Lung (tissue), 12 donors: ENCODE data around the gene EFNA2. TPM values are rescaled to one million over a fixed set of nuclear protein-coding genes. Genes with fewer than 3 reads are reported as not detected.

ENCODE experiments used
- ATAC-seq: fragments of 200-7000 bp; cut with Tn5 transposase; one replicate; pipeline ENCODE4 v1.9.1; 2020; ENCODE audit warnings: moderate number of reproducible peaks; ENCODE audit not compliant: insufficient read depth, low FRiP score
- DNase-seq, 3 donors: peaks; one replicate each; pipeline ENCODE4 v3.0.0-alpha.2; 2013 to 2017
- H3K27ac ChIP-seq, 2 donors: one replicate each; pipeline ENCODE4 v1.5.1; 2013; ENCODE audit warnings: mild to moderate bottlenecking in 2 of 2, moderate library complexity in 2 of 2, control low read depth in 1 of 2, inconsistent platforms in 1 of 2, low read depth in 1 of 2, low read length in 1 of 2
- H3K27me3 ChIP-seq, 3 donors: one replicate each; pipeline ENCODE4 v1.5.1; 2013; ENCODE audit warnings: low read length in 2 of 3; ENCODE audit not compliant: control insufficient read depth in 3 of 3, insufficient read depth in 3 of 3
- H3K36me3 ChIP-seq, 4 donors: one replicate each; pipeline ENCODE4 v1.5.1; 2013; ENCODE audit warnings: low read length in 4 of 4, mild to moderate bottlenecking in 1 of 4, moderate library complexity in 1 of 4; ENCODE audit not compliant: control insufficient read depth in 4 of 4, insufficient read depth in 4 of 4
- H3K4me1 ChIP-seq, 5 donors: one replicate each; pipeline ENCODE4 v1.5.1; 2013; ENCODE audit warnings: low read length in 5 of 5, mild to moderate bottlenecking in 2 of 5, moderate library complexity in 1 of 5; ENCODE audit not compliant: control insufficient read depth in 5 of 5, insufficient read depth in 5 of 5
- H3K4me3 ChIP-seq: one replicate; pipeline ENCODE4 v1.5.1; 2013; ENCODE audit warnings: mild to moderate bottlenecking, control low read depth, moderate library complexity
- H3K9ac ChIP-seq, 2 donors: one replicate each; pipeline ENCODE4 v1.5.1; 2013; ENCODE audit warnings: low read length in 2 of 2, control low read depth in 1 of 2; ENCODE audit not compliant: insufficient read depth in 1 of 2
- H3K9me3 ChIP-seq, 4 donors: one replicate each; pipeline ENCODE4 v1.5.1; 2013; ENCODE audit warnings: low read length in 3 of 4, mild to moderate bottlenecking in 1 of 4, moderate library complexity in 1 of 4; ENCODE audit not compliant: control insufficient read depth in 4 of 4, insufficient read depth in 3 of 4
- CTCF ChIP-seq: IDR thresholded peaks from 2 replicates; pipeline ENCODE4 v1.5.1; 2012; ENCODE audit warnings: mild to moderate bottlenecking; ENCODE audit errors: control extremely low read depth, extremely low read depth
- WGBS, 2 donors: extraction: QIAGEN DNeasy Blood & Tissue Kit; methylation state at CpG; one replicate each; pipeline ENCODE4 v1.1.7; 2013; 5-methylcytosine and 5-hydroxymethylcytosine counted together
- polyA plus RNA-seq, 2 donors: library from polyadenylated mRNA; stranded (reverse); fragments of 200-250 nt; gene quantifications; one replicate each; pipeline ENCODE4 v1.2.1, GENCODE V29; 2013
- total RNA-seq, 2 donors: library from RNA; depleted of rRNA in 1 of 2; stranded (reverse); fragments of >200 nt in 1 of 2; gene quantifications; one replicate each; pipeline ENCODE4 v1.2.1, GENCODE V29; 2014 to 2021
- donor health status: control.
- donor health status: control.
- donor health status: Bipolar disorder and iron deficiency.
- donor health status: healthy.
- donor health status: DM: yes; HTN: yes; CAD: no.

EFNA2 gene
- total and polyA plus RNA-seq, 4 donors = 0.37 TPM; not detected in 3

- Histone ChIP-seq H3K4me3 (peak overlapping the region; percentile 94), H3K27me3 (no peaks in the 10 kb centered on the region), H3K36me3 (peaks cover 12 to 51% (median 29%) of the 10 kb centered on the region in 4 donors), H3K4me1 (peaks cover 2 to 27% (median 7%) of the 10 kb centered on the region in 5 donors), H3K27ac (peak overlapping the region; percentile 97 to 98), H3K9ac (peak overlapping the region; percentile 46 to 49), H3K9me3 (no peaks in the 10 kb centered on the region)
- WGBS, 2 donors = 1% methylated on average over 37 to 41 of the region's 41 CpGs
- ATAC-seq (no peak), DNase-seq (peak; percentile 67 to 76 (median 70))
- TF ChIP-seq CTCF = no peak
These were observed 34.1 kb upstream of the EFNA2 start for GRCh38 chr19:1251330-1252220.

GRCh38 chr19:1252221-1252820 lies 33.4 kb upstream of the EFNA2 start:
- DNase-seq (peak; percentile 91 to 96 (median 95)), ATAC-seq (peak; percentile 25)
- Histone ChIP-seq H3K4me1 (peaks cover 2 to 30% (median 7%) of the 10 kb centered on the region in 5 donors), H3K4me3 (peak overlapping the region; percentile 22), H3K27ac (peak overlapping the region; percentile 97 to 98), H3K36me3 (peaks cover 14 to 57% (median 33%) of the 10 kb centered on the region in 4 donors), H3K9me3 (no peaks in the 10 kb centered on the region), H3K9ac (no peak overlapping the region), H3K27me3 (no peaks in the 10 kb centered on the region)
- TF ChIP-seq CTCF = no peak
- 1% methylated on average over 27 to 30 of the region's 30 CpGs for WGBS, 2 donors

- peak overlapping the region; percentile 97 to 98 for H3K27ac ChIP-seq
- H3K9me3 ChIP-seq = no peaks in the 10 kb centered on the region
- 0 to 1% methylated on average over 13 to 26 of the region's 26 CpGs for WGBS, 2 donors
- H3K4me1 ChIP-seq = peaks cover 2 to 27% (median 12%) of the 10 kb centered on the region in 5 donors
- H3K27me3 ChIP-seq = no peaks in the 10 kb centered on the region
- peaks cover 14 to 62% (median 33%) of the 10 kb centered on the region in 4 donors for H3K36me3 ChIP-seq
- TF ChIP-seq CTCF = no peak
- H3K4me3 ChIP-seq = peak overlapping the region; percentile 33
- DNase-seq = peak; percentile 84 to 88 (median 87)
- ATAC-seq = peak; percentile 38
- H3K9ac ChIP-seq = no peak overlapping the region
These were observed 32.7 kb upstream of the EFNA2 start for GRCh38 chr19:1252821-1253513.
